ENCODE measurements around the gene TMED10. TPM values are rescaled to one million over a fixed set of nuclear protein-coding genes. Genes with fewer than 3 reads are reported as not detected.

TMED10 gene
- 262 and 364 TPM in 2 replicates for total RNA-seq

DNA sequence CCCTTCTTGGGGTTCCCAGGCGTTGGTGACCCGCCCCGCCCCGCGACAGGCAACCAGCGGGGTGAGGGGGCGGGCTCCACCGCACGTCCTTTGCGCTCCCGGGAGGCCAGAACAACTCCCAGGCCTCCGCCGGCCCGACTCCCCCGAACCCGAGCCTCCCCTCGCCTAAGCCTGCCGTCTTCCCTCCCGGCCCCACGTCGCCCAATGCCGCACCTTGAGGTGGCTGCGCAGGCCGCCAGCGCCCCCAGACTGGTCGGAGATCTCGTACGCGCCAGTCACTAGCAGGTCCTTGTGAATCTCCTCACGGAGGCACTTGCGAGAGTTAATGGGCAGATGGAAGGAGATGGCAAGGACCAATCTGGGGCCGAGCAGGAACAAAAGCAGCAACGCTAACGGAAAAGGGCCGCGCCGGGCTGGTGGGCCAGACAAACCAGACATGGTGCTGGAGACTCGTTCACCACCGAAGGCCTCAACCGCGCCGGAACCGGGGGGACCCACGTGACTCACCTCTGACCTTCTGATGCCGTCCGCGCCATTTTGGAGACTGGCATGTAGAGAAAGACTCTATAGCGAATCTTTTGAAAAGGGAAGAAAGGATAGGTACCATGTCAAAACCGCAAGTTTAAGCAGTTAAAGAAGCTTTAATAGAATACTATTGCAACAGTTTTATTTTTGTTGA is at the start of gene TMED10:
TMED10 (minus strand) TSS at position 471 of the 679 bp plus-strand sequence; CDS start at position 438, 33 bp downstream.

DNA sequence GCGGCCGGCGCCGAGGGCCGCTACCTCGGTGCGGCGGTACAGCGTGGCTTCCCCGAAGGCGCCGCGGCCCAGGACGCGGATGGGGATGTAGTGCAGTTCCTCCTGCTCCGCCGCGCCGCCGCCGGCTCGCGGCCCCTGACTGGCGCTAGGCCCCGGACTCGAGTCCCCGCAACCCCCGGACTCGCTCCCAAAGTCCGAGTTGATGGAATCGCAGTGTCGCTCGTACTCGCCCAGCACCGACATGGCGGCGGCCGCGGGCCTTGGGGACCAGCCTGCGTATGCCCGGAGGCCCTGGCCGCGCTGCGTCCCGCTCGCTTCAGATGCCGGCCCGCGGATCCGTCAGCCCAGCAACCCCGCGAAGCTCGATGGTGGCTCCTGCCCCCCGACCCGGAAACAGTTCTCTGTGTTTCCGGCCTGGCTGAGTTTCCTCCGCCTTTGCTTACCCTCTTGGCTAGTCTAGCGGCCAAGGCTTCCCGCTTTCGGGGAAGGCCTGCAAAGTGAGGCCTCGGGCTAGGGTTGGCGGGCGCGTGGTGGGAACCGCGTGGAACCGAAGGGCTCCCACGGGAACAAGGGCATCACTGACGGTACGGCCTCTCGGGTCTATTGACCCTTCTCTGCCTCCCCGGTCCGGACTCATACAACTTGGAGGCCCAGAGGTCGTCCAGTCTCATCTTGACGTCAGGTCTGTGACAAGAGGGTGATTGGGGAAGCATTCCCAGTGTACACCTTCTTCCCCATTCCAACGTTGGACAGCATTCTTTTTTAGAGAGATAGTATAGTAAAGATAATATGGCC is 49.5 kb downstream of the TMED10 start, which contains the start of gene NEK9:
NEK9 (minus strand) TSS at position 370 of the 795 bp plus-strand sequence; CDS start at position 243, 127 bp downstream.

Other genes starting within 250 kb of the TMED10 start
- 14.8 and 22.5 TPM in 2 replicates for gene PGF, start 221.0 kb downstream of the TMED10 start, total RNA-seq
- 58.8 and 70.3 TPM in 2 replicates for gene EIF2B2, start 173.7 kb downstream of the TMED10 start, total RNA-seq
- 28.7 and 42.3 TPM in 2 replicates for gene MLH3, start 125.1 kb downstream of the TMED10 start, total RNA-seq
- 10.9 and 22.7 TPM in 2 replicates for gene ACYP1, start 112.6 kb downstream of the TMED10 start, total RNA-seq
- 1.2 and 2.5 TPM in 2 replicates for gene ZC2HC1C, start 107.0 kb downstream of the TMED10 start, total RNA-seq
- 77.7 and 165 TPM in 2 replicates for gene NEK9, start 49.6 kb downstream of the TMED10 start, total RNA-seq
- 7.0 and 8.3 TPM in 2 replicates for gene FOS, start 102.2 kb upstream of the TMED10 start, total RNA-seq

All from smooth muscle cell of trachea (primary cell).